ENCODE data around the gene MTA3. TPM values are rescaled to one million over a fixed set of nuclear protein-coding genes. Genes with fewer than 3 reads are reported as not detected.

MTA3 gene
- total and polyA plus RNA-seq, 10 donors = 11.6 to 42.9 (median 28.5) TPM

GRCh38 chr2:42768706-42769256 is 200.3 kb downstream of the MTA3 start:
- Histone ChIP-seq H3K4me3 (no peak overlapping the region), H3K27me3 (replicated peaks in 1 of 7) (no peaks in the 10 kb centered on the region), H3K36me3 (no peaks in the 10 kb centered on the region), H3K27ac (no peak overlapping the region), H3K9me3 (no peaks in the 10 kb centered on the region), H3K4me1 (peaks cover 0 to 26% (median 0%) of the 10 kb centered on the region in 6 donors)
- WGBS, 5 donors = 62 to 90% (median 67%) methylated on average over 3 of the region's 3 CpGs
- no peak for TF ChIP-seq CTCF (IDR thresholded peaks at IDR 0.05 in 8 of 11, conservative IDR thresholded peaks at IDR 0.05 in 3 of 11)
- no peak for TF ChIP-seq POLR2A (IDR thresholded peaks at IDR 0.05)
- no peak for TF ChIP-seq POLR2AphosphoS5 (IDR thresholded peaks at IDR 0.05)
- DNase-seq = no peak
- intact Hi-C loops (cut with DNase I; ENCODE audit: low total_unique reads) = no loop called here

- TF ChIP-seq POLR2AphosphoS5 (IDR thresholded peaks at IDR 0.05) (no peak), CTCF (IDR thresholded peaks at IDR 0.05 in 8 of 11, conservative IDR thresholded peaks at IDR 0.05 in 3 of 11) (no peak), POLR2A (IDR thresholded peaks at IDR 0.05) (no peak)
- no peak for DNase-seq
- H3K27ac ChIP-seq = no peak overlapping the region
- H3K9me3 ChIP-seq = no peaks in the 10 kb centered on the region
- H3K4me1 ChIP-seq = peaks cover 0 to 16% (median 0%) of the 10 kb centered on the region in 6 donors
- H3K27me3 ChIP-seq (replicated peaks in 1 of 7) = no peaks in the 10 kb centered on the region
- 86 to 97% (median 91%) methylated on average over 7 to 10 of the region's 10 CpGs for WGBS, 5 donors
- H3K4me3 ChIP-seq = no peak overlapping the region
- no peaks in the 10 kb centered on the region for H3K36me3 ChIP-seq
- intact Hi-C loops (cut with DNase I; ENCODE audit: low total_unique reads) = no loop called here
Measured at GRCh38 chr2:42769583-42770287, 201.3 kb downstream of the MTA3 start.

- 72 to 87% (median 80%) methylated on average over 16 to 19 of the region's 19 CpGs for WGBS, 5 donors
- Histone ChIP-seq H3K27ac (peak overlapping the region in 2 of 8 donors; percentile 10 to 51), H3K36me3 (no peaks in the 10 kb centered on the region), H3K4me3 (no peak overlapping the region), H3K27me3 (replicated peaks in 1 of 7) (no peaks in the 10 kb centered on the region), H3K9me3 (no peaks in the 10 kb centered on the region), H3K4me1 (peaks cover 0 to 18% (median 0%) of the 10 kb centered on the region in 6 donors)
- intact Hi-C loops (cut with DNase I; ENCODE audit: low total_unique reads) = no loop called here
- TF ChIP-seq POLR2A (IDR thresholded peaks at IDR 0.05) (no peak), CTCF (IDR thresholded peaks at IDR 0.05 in 8 of 11, conservative IDR thresholded peaks at IDR 0.05 in 3 of 11) (peak in 8 of 11 experiments; percentile 20 to 48 (median 38))
- DNase-seq = no peak
Measured at GRCh38 chr2:42770288-42771131, 202.1 kb downstream of the MTA3 start.
